Measurements from ENCODE around the gene MYRIP. TPM values are rescaled to one million over a fixed set of nuclear protein-coding genes. Genes with fewer than 3 reads are reported as not detected.
A peak's percentile ranks its signal among the peaks of the same experiment; 100 is the strongest.

Gene MYRIP
- polyA plus RNA-seq (2011; rRNA removed) (0.06 and 0.15 TPM in 2 replicates), polyA minus RNA-seq (2011; rRNA and poly(A)+ RNA removed) (0.09 and 0.10 TPM in 2 replicates)

- peaks cover 28% of the 10 kb centered on the region for H3K27me3 ChIP-seq (ENCODE audit: control insufficient read depth, insufficient read depth, low read length)
- no peaks in the 10 kb centered on the region for H3K36me3 ChIP-seq (ENCODE audit: control insufficient read depth, insufficient read depth, low read length)
- no peak for TF ChIP-seq CTCF (IDR thresholded peaks at IDR 0.05; ENCODE audit: insufficient read depth, low read depth, low read length)
- DNase-seq (ENCODE audit: low read depth): no peak
- POLR2A ChIA-PET: no interaction called here
- CTCF ChIA-PET: no interaction called here
- peak within 1 kb of the TSS; percentile 23 for H3K4me3 ChIP-seq (ENCODE audit: low read depth, low read length)
Observed at GRCh38 chr3:39809181-39809994, at the start of gene MYRIP. TSS of gene MYRIP (plus strand) at chr3:39809609. CDS start at chr3:39900817, 91,208 bp downstream.

DNA sequence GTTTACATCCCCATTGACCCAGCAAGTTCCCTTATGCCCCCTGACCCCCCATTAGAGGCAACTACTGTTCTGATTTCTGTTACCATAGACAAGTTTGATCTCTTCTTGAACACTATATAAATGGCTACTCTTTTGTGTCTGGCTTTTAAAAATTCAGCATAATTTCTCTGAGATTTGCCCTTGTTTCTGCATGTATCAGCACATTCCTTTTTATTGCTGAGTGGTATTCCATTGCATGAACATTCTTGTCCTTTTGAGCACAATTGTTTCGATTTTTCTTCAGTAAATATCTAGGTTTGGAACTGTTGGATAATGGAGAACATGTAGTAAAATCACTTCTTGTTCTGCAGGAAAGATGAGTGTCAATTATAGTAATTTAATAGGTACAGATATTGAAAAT lies 49.1 kb upstream of the MYRIP start:
- DNase-seq (ENCODE audit: low read depth): no peak
- Histone ChIP-seq H3K4me3 (ENCODE audit: low read depth, low read length) (no peak overlapping the region), H3K36me3 (ENCODE audit: control insufficient read depth, insufficient read depth, low read length) (no peaks in the 10 kb centered on the region), H3K27me3 (ENCODE audit: control insufficient read depth, insufficient read depth, low read length) (no peaks in the 10 kb centered on the region)
- POLR2A ChIA-PET: no interaction called here
- CTCF ChIA-PET: no interaction called here
- TF ChIP-seq CTCF (IDR thresholded peaks at IDR 0.05; ENCODE audit: insufficient read depth, low read depth, low read length): no peak

GRCh38 chr3:39762537-39763070 lies 46.8 kb upstream of the MYRIP start:
- CTCF ChIA-PET: no interaction called here
- H3K4me3 ChIP-seq (ENCODE audit: low read depth, low read length): no peak overlapping the region
- POLR2A ChIA-PET: no interaction called here
- DNase-seq (ENCODE audit: low read depth): no peak
- no peaks in the 10 kb centered on the region for H3K36me3 ChIP-seq (ENCODE audit: control insufficient read depth, insufficient read depth, low read length)
- no peaks in the 10 kb centered on the region for H3K27me3 ChIP-seq (ENCODE audit: control insufficient read depth, insufficient read depth, low read length)
- no peak for TF ChIP-seq CTCF (IDR thresholded peaks at IDR 0.05; ENCODE audit: insufficient read depth, low read depth, low read length)

- no peak for TF ChIP-seq CTCF (IDR thresholded peaks at IDR 0.05; ENCODE audit: insufficient read depth, low read depth, low read length)
- no peaks in the 10 kb centered on the region for H3K27me3 ChIP-seq (ENCODE audit: control insufficient read depth, insufficient read depth, low read length)
- POLR2A ChIA-PET: no interaction called here
- CTCF ChIA-PET: no interaction called here
- DNase-seq (ENCODE audit: low read depth): no peak
- no peak overlapping the region for H3K4me3 ChIP-seq (ENCODE audit: low read depth, low read length)
- no peaks in the 10 kb centered on the region for H3K36me3 ChIP-seq (ENCODE audit: control insufficient read depth, insufficient read depth, low read length)
Observed at GRCh38 chr3:39763390-39763789, 46.0 kb upstream of the MYRIP start.

GRCh38 chr3:39765575-39765974 lies 43.8 kb upstream of the MYRIP start:
- no peak for TF ChIP-seq CTCF (IDR thresholded peaks at IDR 0.05; ENCODE audit: insufficient read depth, low read depth, low read length)
- DNase-seq (ENCODE audit: low read depth): no peak
- Histone ChIP-seq H3K36me3 (ENCODE audit: control insufficient read depth, insufficient read depth, low read length) (no peaks in the 10 kb centered on the region), H3K27me3 (ENCODE audit: control insufficient read depth, insufficient read depth, low read length) (no peaks in the 10 kb centered on the region), H3K4me3 (ENCODE audit: low read depth, low read length) (no peak overlapping the region)
- CTCF ChIA-PET: no interaction called here
- POLR2A ChIA-PET: no interaction called here

Measured in BJ (cell line).